Measurements from ENCODE around the gene ALG14.

Gene ALG14

GRCh38 chr1:95040032-95040525, 32.7 kb downstream of the ALG14 start:
- H3K4me3 ChIP-seq (ENCODE audit: low read depth, low read length): no peak overlapping the region
- TF ChIP-seq POLR2A (IDR thresholded peaks at IDR 0.05; ENCODE audit: extremely low read depth, insufficient read length) (no peak), CTCF (IDR thresholded peaks at IDR 0.05; ENCODE audit: low read depth, low read length) (no peak), MAX (IDR thresholded peaks at IDR 0.05; ENCODE audit: low read depth, low read length) (no peak), MYC (IDR thresholded peaks at IDR 0.05; ENCODE audit: low read depth, low read length) (no peak)
- DNase-seq (ENCODE audit: low read depth): no peak

- DNase-seq (ENCODE audit: low read depth): no peak
- no peak for TF ChIP-seq POLR2A (IDR thresholded peaks at IDR 0.05; ENCODE audit: extremely low read depth, insufficient read length)
- TF ChIP-seq MAX (IDR thresholded peaks at IDR 0.05; ENCODE audit: low read depth, low read length): no peak
- TF ChIP-seq CTCF (IDR thresholded peaks at IDR 0.05; ENCODE audit: low read depth, low read length): no peak
- TF ChIP-seq MYC (IDR thresholded peaks at IDR 0.05; ENCODE audit: low read depth, low read length): no peak
- H3K4me3 ChIP-seq (ENCODE audit: low read depth, low read length): no peak overlapping the region
These were observed 33.3 kb downstream of the ALG14 start for GRCh38 chr1:95039360-95040031.

GRCh38 chr1:95035536-95035935, 37.2 kb downstream of the ALG14 start:
- no peak for DNase-seq (ENCODE audit: low read depth)
- TF ChIP-seq MYC (IDR thresholded peaks at IDR 0.05; ENCODE audit: low read depth, low read length) (no peak), MAX (IDR thresholded peaks at IDR 0.05; ENCODE audit: low read depth, low read length) (no peak), CTCF (IDR thresholded peaks at IDR 0.05; ENCODE audit: low read depth, low read length) (no peak), POLR2A (IDR thresholded peaks at IDR 0.05; ENCODE audit: extremely low read depth, insufficient read length) (no peak)
- no peak overlapping the region for H3K4me3 ChIP-seq (ENCODE audit: low read depth, low read length)

- DNase-seq (ENCODE audit: low read depth): no peak
- no peak for TF ChIP-seq CTCF (IDR thresholded peaks at IDR 0.05; ENCODE audit: low read depth, low read length)
- no peak for TF ChIP-seq MYC (IDR thresholded peaks at IDR 0.05; ENCODE audit: low read depth, low read length)
- no peak for TF ChIP-seq POLR2A (IDR thresholded peaks at IDR 0.05; ENCODE audit: extremely low read depth, insufficient read length)
- TF ChIP-seq MAX (IDR thresholded peaks at IDR 0.05; ENCODE audit: low read depth, low read length): no peak
- H3K4me3 ChIP-seq (ENCODE audit: low read depth, low read length): no peak overlapping the region
These were observed 38.2 kb downstream of the ALG14 start for GRCh38 chr1:95034506-95034905.

- no peak overlapping the region for H3K4me3 ChIP-seq (ENCODE audit: low read depth, low read length)
- no peak for DNase-seq (ENCODE audit: low read depth)
- TF ChIP-seq CTCF (IDR thresholded peaks at IDR 0.05; ENCODE audit: low read depth, low read length) (no peak), MYC (IDR thresholded peaks at IDR 0.05; ENCODE audit: low read depth, low read length) (no peak), POLR2A (IDR thresholded peaks at IDR 0.05; ENCODE audit: extremely low read depth, insufficient read length) (no peak), MAX (IDR thresholded peaks at IDR 0.05; ENCODE audit: low read depth, low read length) (no peak)
These were observed 38.9 kb downstream of the ALG14 start for GRCh38 chr1:95033843-95034242.

All from NB4 (cell line).